IMR-90 (cell line): ENCODE results near the gene BLTP3A. TPM values are rescaled to one million over a fixed set of nuclear protein-coding genes. Genes with fewer than 3 reads are reported as not detected.

Experiments
- ATAC-seq: fragments of 200-7000 bp; cut with Tn5 transposase; 2 replicates; pipeline ENCODE4 v1.9.1; 2020; ENCODE audit warnings: low read depth, mild to moderate bottlenecking, moderate library complexity
- BruUV-seq: library from RNA; stranded (reverse); fragments of 400-500 nt; replicated peaks from 2 replicates; lab custom pipeline; 2021; lab: Mats Ljungman, UMichigan
- CTCF ChIA-PET: fragments of 300-600 bp; formaldehyde crosslinking; extraction: SDS; loops from one replicate; lab custom pipeline; 2021; ENCODE audit warnings: antibody characterized with exemption; lab: Yijun Ruan, JAX
- POLR2A ChIA-PET: fragments of 300-600 bp; sonication (Branson Sonifier 250); formaldehyde crosslinking; loops from one replicate; lab custom pipeline; 2022; ENCODE audit warnings: antibody characterized with exemption; ENCODE audit not compliant: unreplicated experiment; lab: Charles Lee
- DNase-seq: peaks from one replicate; pipeline ENCODE4 v3.0.0; 2013
- H2AFZ ChIP-seq: replicated peaks from 2 replicates; pipeline ENCODE3; 2013; ENCODE audit warnings: low read length, mild to moderate bottlenecking; ENCODE audit not compliant: poor library complexity
- H2AK5ac ChIP-seq: 2 replicates; pipeline ENCODE4 v1.6.1; 2013; ENCODE audit warnings: low read depth, low read length, inconsistent platforms
- H2AK9ac ChIP-seq: replicated peaks from 2 replicates; pipeline ENCODE3; 2013; ENCODE audit warnings: mild to moderate bottlenecking, low read depth, low read length, moderate library complexity; ENCODE audit not compliant: poor library complexity
- H2BK120ac ChIP-seq: 2 replicates; pipeline ENCODE4 v1.6.1; 2013; ENCODE audit warnings: low read depth, low read length, inconsistent platforms
- H2BK15ac ChIP-seq: 3 replicates; pipeline ENCODE4 v1.6.1; 2013; ENCODE audit warnings: low read depth, low read length, inconsistent platforms
- H2BK20ac ChIP-seq: 2 replicates; pipeline ENCODE4 v1.6.1; 2013; ENCODE audit warnings: low read depth, mild to moderate bottlenecking, inconsistent platforms, low read length, moderate library complexity
- H2BK5ac ChIP-seq: 2 replicates; pipeline ENCODE4 v1.6.1; 2013; ENCODE audit warnings: mild to moderate bottlenecking, low read depth, low read length, inconsistent platforms; ENCODE audit not compliant: poor library complexity, severe bottlenecking
- H3K14ac ChIP-seq: replicated peaks from 2 replicates; pipeline ENCODE4 v1.6.1; 2013; ENCODE audit warnings: low read depth, low read length, inconsistent platforms
- H3K18ac ChIP-seq: 2 replicates; pipeline ENCODE4 v1.6.1; 2013; ENCODE audit warnings: low read depth, low read length, control low read depth
- H3K23ac ChIP-seq: 2 replicates; pipeline ENCODE4 v1.6.1; 2013; ENCODE audit warnings: low read depth, low read length, inconsistent platforms
- H3K27ac ChIP-seq: 2 replicates; pipeline ENCODE4 v1.5.1; 2013; ENCODE audit warnings: mild to moderate bottlenecking, control low read depth, low read length; ENCODE audit not compliant: insufficient read depth
- H3K27me3 ChIP-seq: 2 replicates; pipeline ENCODE4 v1.6.1; 2013; ENCODE audit warnings: low read length; ENCODE audit not compliant: control insufficient read depth, insufficient read depth
- H3K36me3 ChIP-seq: 2 replicates; pipeline ENCODE4 v1.6.1; 2013; ENCODE audit warnings: low read length, mixed read lengths; ENCODE audit not compliant: control insufficient read depth, insufficient read depth
- H3K4ac ChIP-seq: 2 replicates; pipeline ENCODE4 v1.6.1; 2013; ENCODE audit warnings: low read depth, low read length, inconsistent platforms
- H3K4me1 ChIP-seq: 2 replicates; pipeline ENCODE4 v1.6.1; 2013; ENCODE audit warnings: low read length, mixed read lengths; ENCODE audit not compliant: control insufficient read depth, insufficient read depth
- H3K4me2 ChIP-seq: 2 replicates; pipeline ENCODE4 v1.6.1; 2013; ENCODE audit warnings: low read depth, mild to moderate bottlenecking, control low read depth, low read length, moderate library complexity
- H3K4me3 ChIP-seq: 2 replicates; pipeline ENCODE4 v1.5.1; 2013; ENCODE audit warnings: low read depth, mild to moderate bottlenecking, control low read depth, low read length, moderate library complexity; ENCODE audit not compliant: insufficient read depth
- H3K56ac ChIP-seq: 2 replicates; pipeline ENCODE4 v1.6.1; 2013; ENCODE audit warnings: low read length, inconsistent platforms; ENCODE audit not compliant: insufficient read depth; ENCODE audit errors: extremely low read depth
- H3K79me1 ChIP-seq, 2 experiments: 2 replicates each; pipeline ENCODE4 v1.6.1; 2013; ENCODE audit warnings: low read length in 2 of 2, inconsistent platforms in 1 of 2, low read depth in 1 of 2
- H3K9ac ChIP-seq: 2 replicates; pipeline ENCODE4 v1.6.1; 2013; ENCODE audit warnings: low read depth, low read length, control low read depth
- H3K9me1 ChIP-seq: 2 replicates; pipeline ENCODE4 v1.6.1; 2013; ENCODE audit warnings: low read length, inconsistent platforms; ENCODE audit not compliant: insufficient read depth
- H3K9me3 ChIP-seq: 2 replicates; pipeline ENCODE4 v1.6.1; 2013; ENCODE audit warnings: low read length; ENCODE audit not compliant: control insufficient read depth, insufficient read depth
- H4K20me1 ChIP-seq: 2 replicates; pipeline ENCODE4 v1.6.1; 2013; ENCODE audit warnings: low read length, inconsistent platforms; ENCODE audit not compliant: insufficient read depth
- H4K5ac ChIP-seq: 2 replicates; pipeline ENCODE4 v1.6.1; 2013; ENCODE audit warnings: mild to moderate bottlenecking, low read depth, low read length, control low read depth
- H4K8ac ChIP-seq, 2 experiments: 2 replicates each; pipeline ENCODE4 v1.6.1; 2013; ENCODE audit warnings: low read depth in 2 of 2, low read length in 2 of 2, control low read depth in 1 of 2, inconsistent platforms in 1 of 2
- H4K91ac ChIP-seq: 2 replicates; pipeline ENCODE4 v1.6.1; 2013; ENCODE audit warnings: low read depth, low read length, inconsistent platforms; ENCODE audit not compliant: insufficient read depth
- BHLHE40 ChIP-seq: fragments of 150-350 bp; IDR thresholded peaks from 2 replicates; pipeline ENCODE4 v1.6.1; 2016; ENCODE audit warnings: mild to moderate bottlenecking, low read depth, low read length
- CEBPB ChIP-seq: IDR thresholded peaks from 2 replicates; pipeline ENCODE4 v1.6.1; 2012; ENCODE audit warnings: low read depth, low read length, improper control_type of control experiment
- CHD1 ChIP-seq: IDR thresholded peaks from 2 replicates; pipeline ENCODE4 v1.6.1; 2012; ENCODE audit warnings: low read depth, low read length, improper control_type of control experiment
- CTCF ChIP-seq: conservative IDR thresholded peaks from 2 replicates; pipeline ENCODE4 v1.5.1; 2012; ENCODE audit warnings: mild to moderate bottlenecking, low read depth, low read length, improper control_type of control experiment
- ELK1 ChIP-seq: fragments of 150-350 bp; IDR thresholded peaks from 2 replicates; pipeline ENCODE4 v1.6.1; 2016; ENCODE audit warnings: low read depth, mild to moderate bottlenecking, low read length, moderate library complexity, borderline replicate concordance
- FOS ChIP-seq: fragments of 150-350 bp; IDR thresholded peaks from 2 replicates; pipeline ENCODE4 v1.6.1; 2016; ENCODE audit warnings: low read depth, low read length
- MAFK ChIP-seq: IDR thresholded peaks from 2 replicates; pipeline ENCODE4 v1.6.1; 2012; ENCODE audit warnings: low read depth, low read length, improper control_type of control experiment
- MAZ ChIP-seq: IDR thresholded peaks from 2 replicates; pipeline ENCODE4 v1.6.1; 2012; ENCODE audit warnings: low read depth, mild to moderate bottlenecking, low read length, improper control_type of control experiment, moderate library complexity, borderline replicate concordance
- MXI1 ChIP-seq: IDR thresholded peaks from 2 replicates; pipeline ENCODE4 v1.6.1; 2012; ENCODE audit warnings: low read depth, mild to moderate bottlenecking, low read length, moderate library complexity, borderline replicate concordance
- NFE2L2 ChIP-seq: fragments of 150-350 bp; IDR thresholded peaks from 2 replicates; pipeline ENCODE4 v1.6.1; 2016; ENCODE audit warnings: low read depth, mild to moderate bottlenecking, low read length
- POLR2A ChIP-seq: IDR thresholded peaks from 2 replicates; pipeline ENCODE4 v1.6.1; 2012; ENCODE audit warnings: mild to moderate bottlenecking, low read depth, low read length
- RAD21 ChIP-seq: IDR thresholded peaks from 2 replicates; pipeline ENCODE4 v1.6.1; 2012; ENCODE audit warnings: low read length, improper control_type of control experiment
- RCOR1 ChIP-seq: IDR thresholded peaks from 2 replicates; pipeline ENCODE4 v1.6.1; 2012; ENCODE audit warnings: mild to moderate bottlenecking, low read length, improper control_type of control experiment; ENCODE audit not compliant: insufficient replicate concordance
- RFX5 ChIP-seq: IDR thresholded peaks from 2 replicates; pipeline ENCODE4 v1.8.0; 2012; ENCODE audit warnings: low read depth, mild to moderate bottlenecking, low read length, moderate library complexity
- SMC3 ChIP-seq: fragments of 150-350 bp; IDR thresholded peaks from 2 replicates; pipeline ENCODE4 v1.6.1; 2016; ENCODE audit warnings: low read depth, mild to moderate bottlenecking, antibody characterized with exemption, low read length, moderate library complexity
- USF2 ChIP-seq: fragments of 150-350 bp; IDR thresholded peaks from 2 replicates; pipeline ENCODE4 v1.6.1; 2017; ENCODE audit warnings: mild to moderate bottlenecking, antibody characterized with exemption, low read length, low read depth
- WGBS, 2 experiments: methylation state at CpG; one replicate each; pipeline versions ENCODE4 v1.1.5 to v1.1.7; 2013; ENCODE audit warnings: missing lambda C conversion rate in 2 of 2; ENCODE audit not compliant: insufficient read length in 1 of 2; ENCODE audit errors: extremely low coverage in 2 of 2; 5-methylcytosine and 5-hydroxymethylcytosine counted together
- dilution Hi-C: fragments of 300-500 bp; cut with HindIII; formaldehyde crosslinking; loops from one replicate; pipeline ENCODE4 v1.14.3; 2018; ENCODE audit warnings: low sequenced_read_pairs; ENCODE audit not compliant: unreplicated experiment
- in situ Hi-C: fragments of 300-500 bp; cut with MboI; formaldehyde crosslinking; loops from 3 replicates; pipeline ENCODE4 v1.14.3; 2019; ENCODE audit warnings: low sequenced_read_pairs, inconsistent platforms, mixed read lengths
- intact Hi-C: fragments of 100-400 bp; cut with micrococcal nuclease; formaldehyde crosslinking; loops from 2 replicates; pipeline ENCODE4 v1.10.0; 2022
- polyA plus RNA-seq, 3 experiments: library from polyadenylated mRNA; depleted of rRNA; stranded (reverse); fragments of >200 nt; gene quantifications; 2 replicates each; pipeline ENCODE4 v1.2.3, GENCODE V29; 2012; ENCODE audit warnings: low replicate concordance in 1 of 3
- total RNA-seq: library from RNA; depleted of rRNA; stranded (reverse); fragments of >200 nt; gene quantifications from 2 replicates; pipeline ENCODE4 v1.2.3, GENCODE V29; 2012

BLTP3A gene
- total and polyA plus RNA-seq, 2 of the 4 experiments (the other 2 are of a cell fraction): 3.0 to 4.7 TPM

GRCh38 chr6:34793877-34794276, 2.0 kb downstream of the BLTP3A start:
- H2AK9ac ChIP-seq: no peak overlapping the region
- H2BK5ac ChIP-seq: no peak overlapping the region
- H3K9me1 ChIP-seq: peaks cover 6% of the 10 kb centered on the region; the same call in 1 of the 2 replicates
- H2AFZ ChIP-seq: no peak overlapping the region
- H3K4me2 ChIP-seq: no peak overlapping the region
- H3K14ac ChIP-seq: no peak overlapping the region
- DNase-seq: no peak
- ATAC-seq: no peak
- no peak overlapping the region for H2BK15ac ChIP-seq
- no TSS peak for BruUV-seq
- no peak overlapping the region for H3K27ac ChIP-seq
- no peak overlapping the region for H3K56ac ChIP-seq
- no peak overlapping the region for H4K91ac ChIP-seq
- no peak overlapping the region for H3K18ac ChIP-seq
- in situ Hi-C loops: no loop called here
- no peak overlapping the region for H3K23ac ChIP-seq
- H3K4me3 ChIP-seq: no peak overlapping the region
- H4K8ac ChIP-seq: no peak overlapping the region
- no CpG with 5 or more reads among the region's 6 CpGs for WGBS, 2 experiments
- no peaks in the 10 kb centered on the region for H3K9me3 ChIP-seq
- no peak overlapping the region for H3K9ac ChIP-seq
- peaks cover 3 to 9% of the 10 kb centered on the region in 2 experiments; a peak in 3 of 4 replicates for H3K79me1 ChIP-seq
- H4K20me1 ChIP-seq: peaks cover 21% of the 10 kb centered on the region; the same call in 1 of the 2 replicates
- peaks cover 6% of the 10 kb centered on the region; the same call in 1 of the 2 replicates for H3K4me1 ChIP-seq
- CTCF ChIA-PET: interaction anchor here (0.6 kb wide), 1 partner anchor 310 kb away, joined by 3 read pairs; no protein-coding TSS in a partner anchor
- no peaks in the 10 kb centered on the region for H3K27me3 ChIP-seq
- H2BK20ac ChIP-seq: no peak overlapping the region
- dilution Hi-C loops: no loop called here
- no peak overlapping the region for H2AK5ac ChIP-seq
- no peaks in the 10 kb centered on the region for H3K36me3 ChIP-seq
- intact Hi-C loops: no loop called here
- H3K4ac ChIP-seq: no peak overlapping the region
- H2BK120ac ChIP-seq: no peak overlapping the region
- POLR2A ChIA-PET: no interaction called here
- TF ChIP-seq RCOR1 (no peak), SMC3 (no peak), RAD21 (no peak), FOS (no peak), BHLHE40 (no peak), ELK1 (no peak), RFX5 (no peak), NFE2L2 (no peak), USF2 (no peak), CHD1 (no peak), POLR2A (no peak), MAFK (no peak), MAZ (no peak), MXI1 (no peak), CEBPB (no peak), CTCF (no peak)
- no peak overlapping the region for H4K5ac ChIP-seq
